ENCODE data around the gene SHMT2. TPM values are rescaled to one million over a fixed set of nuclear protein-coding genes. Genes with fewer than 3 reads are reported as not detected.

Gene SHMT2
- total RNA-seq, 1 experiment from 2014 or later = 280 TPM

DNA sequence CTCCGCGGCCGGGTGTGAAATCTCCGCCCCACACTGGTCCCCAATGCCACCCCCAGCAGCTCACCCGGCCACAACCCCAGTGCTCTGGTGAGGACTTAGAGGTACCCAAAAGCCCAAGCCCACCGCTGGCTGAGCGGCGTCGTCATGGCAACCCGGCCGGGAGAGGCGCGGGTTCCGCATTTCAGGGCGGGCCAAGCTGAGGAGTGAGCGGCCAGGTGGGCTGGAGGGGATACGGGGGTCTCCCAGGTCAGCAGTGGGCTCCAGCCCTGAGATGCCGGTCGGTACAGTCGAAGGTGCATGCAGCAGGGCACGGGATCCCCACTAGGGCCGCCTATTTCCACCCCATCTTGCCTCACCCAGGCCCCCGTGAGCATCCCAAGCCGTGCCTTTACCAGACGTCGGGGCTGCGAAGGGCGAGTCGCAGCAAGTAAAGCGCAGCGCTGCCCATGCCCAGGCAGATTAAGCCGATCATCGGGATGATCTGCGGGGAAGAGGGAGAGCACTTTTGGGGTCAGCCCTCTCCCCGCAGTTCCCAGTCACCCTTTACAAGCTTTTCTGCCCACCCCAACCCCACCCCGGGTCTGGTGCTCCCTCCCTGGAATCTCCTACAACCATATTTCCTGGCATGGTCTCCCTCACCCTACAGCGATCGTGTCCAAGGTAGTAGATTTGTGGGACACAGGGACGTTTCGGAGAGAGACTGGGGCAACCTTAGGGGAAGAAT is 6.9 kb downstream of the SHMT2 start:
- ATAC-seq (no peak), DNase-seq (ENCODE audit: low read depth, low spot score) (no peak)
- H3K27ac ChIP-seq (ENCODE audit: low read depth, low read length) = no peak overlapping the region
- BruUV-seq (replicated peaks) = no TSS peak
- H3K9me3 ChIP-seq (ENCODE audit: control insufficient read depth in 1 of 2, insufficient read depth in 1 of 2, low read depth in 1 of 2, low read length in 2 of 2) = no peaks in the 10 kb centered on the region
- H3K4me1 ChIP-seq (ENCODE audit: control insufficient read depth in 1 of 2, insufficient read depth in 2 of 2, low read length in 2 of 2) = peaks cover 20 to 24% of the 10 kb centered on the region in 2 experiments
- no peak overlapping the region for H2AFZ ChIP-seq (ENCODE audit: low read depth, low read length, poor library complexity, severe bottlenecking)
- TF ChIP-seq EZH2 (IDR thresholded peaks at IDR 0.05) (no peak), POLR2AphosphoS5 (IDR thresholded peaks at IDR 0.05; ENCODE audit: low read depth, low read length) (peak; percentile 21; the same call in 1 of the 2 replicates), POLR2A (IDR thresholded peaks at IDR 0.05; ENCODE audit: borderline replicate concordance, extremely low read depth, insufficient read depth, insufficient read length) (no peak)
- TF ChIP-seq, protein P1, sequence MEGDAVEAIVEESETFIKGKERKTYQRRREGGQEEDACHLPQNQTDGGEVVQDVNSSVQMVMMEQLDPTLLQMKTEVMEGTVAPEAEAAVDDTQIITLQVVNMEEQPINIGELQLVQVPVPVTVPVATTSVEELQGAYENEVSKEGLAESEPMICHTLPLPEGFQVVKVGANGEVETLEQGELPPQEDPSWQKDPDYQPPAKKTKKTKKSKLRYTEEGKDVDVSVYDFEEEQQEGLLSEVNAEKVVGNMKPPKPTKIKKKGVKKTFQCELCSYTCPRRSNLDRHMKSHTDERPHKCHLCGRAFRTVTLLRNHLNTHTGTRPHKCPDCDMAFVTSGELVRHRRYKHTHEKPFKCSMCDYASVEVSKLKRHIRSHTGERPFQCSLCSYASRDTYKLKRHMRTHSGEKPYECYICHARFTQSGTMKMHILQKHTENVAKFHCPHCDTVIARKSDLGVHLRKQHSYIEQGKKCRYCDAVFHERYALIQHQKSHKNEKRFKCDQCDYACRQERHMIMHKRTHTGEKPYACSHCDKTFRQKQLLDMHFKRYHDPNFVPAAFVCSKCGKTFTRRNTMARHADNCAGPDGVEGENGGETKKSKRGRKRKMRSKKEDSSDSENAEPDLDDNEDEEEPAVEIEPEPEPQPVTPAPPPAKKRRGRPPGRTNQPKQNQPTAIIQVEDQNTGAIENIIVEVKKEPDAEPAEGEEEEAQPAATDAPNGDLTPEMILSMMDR (IDR thresholded peaks at IDR 0.05 in 2 of 3, conservative IDR thresholded peaks at IDR 0.05 in 1 of 3; ENCODE audit: borderline replicate concordance in 1 of 3, insufficient read depth in 1 of 3, low read depth in 2 of 3, low read length in 2 of 3) = no peak
- peaks cover 15 to 28% of the 10 kb centered on the region in 2 experiments for H3K36me3 ChIP-seq (ENCODE audit: control insufficient read depth in 1 of 2, insufficient read depth in 2 of 2, low read length in 2 of 2)
- H4K20me1 ChIP-seq (ENCODE audit: insufficient read depth) = no peaks in the 10 kb centered on the region
- peaks cover 4% of the 10 kb centered on the region; the same call in 1 of the 2 replicates for H3K27me3 ChIP-seq (ENCODE audit: insufficient read depth, low read length)
- ChIA-PET RAD21 (ENCODE audit: low non-redundant PET in 1 of 2, low total read pairs in 2 of 2, uncharacterized antibody in 2 of 2, unreplicated experiment in 2 of 2) (no interaction called here), CTCF (no interaction called here), POLR2A (no interaction called here)
- peaks cover 12% of the 10 kb centered on the region; the same call in 1 of the 2 replicates for H3K79me2 ChIP-seq (ENCODE audit: insufficient read depth, low read length)
- intact Hi-C loops (cut with micrococcal nuclease) = no loop called here
- H3K4me2 ChIP-seq (ENCODE audit: low read length) = no peak overlapping the region
- no peak overlapping the region for H3K9ac ChIP-seq (ENCODE audit: low read length)
- no peaks in the 10 kb centered on the region for H3K9me2 ChIP-seq (ENCODE audit: insufficient read depth)
- H3K4me3 ChIP-seq (replicated peaks in 1 of 2; ENCODE audit: low read depth in 1 of 2, low read length in 2 of 2) = no peak overlapping the region

DNA sequence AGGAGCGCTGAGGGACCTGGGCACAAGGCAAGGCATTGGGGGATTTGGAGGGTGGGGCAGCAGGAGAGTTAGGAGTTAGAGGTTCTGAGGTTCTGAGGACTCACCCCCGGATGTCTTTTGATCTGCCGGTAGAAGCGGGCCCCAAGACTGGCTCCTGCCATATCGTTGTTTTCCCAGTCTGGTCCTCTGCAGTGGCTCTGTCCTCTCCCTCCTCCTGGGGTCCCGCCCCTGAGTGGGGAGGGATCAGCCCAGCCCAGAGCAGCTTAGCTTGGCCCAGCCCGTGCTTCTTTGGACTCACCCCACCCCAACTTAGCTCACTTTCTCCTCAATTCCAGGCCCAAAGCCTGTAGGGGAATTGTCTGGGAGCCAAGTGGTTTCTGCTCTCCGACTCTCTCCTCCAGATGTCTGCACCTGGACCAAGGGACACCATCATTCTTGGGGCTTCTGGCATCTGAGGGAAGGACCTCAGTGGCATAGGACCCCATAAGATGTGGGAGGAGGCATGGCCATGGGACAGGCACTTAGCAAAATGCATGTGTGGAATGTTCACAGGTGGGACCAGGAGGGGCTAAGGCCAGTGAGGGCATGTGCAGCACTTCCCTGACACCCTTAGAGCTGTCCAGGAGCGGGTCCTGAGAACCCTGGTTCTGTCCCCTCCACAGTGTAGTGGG is 7.5 kb downstream of the SHMT2 start:
- Histone ChIP-seq H3K4me2 (ENCODE audit: low read length) (no peak overlapping the region), H3K27me3 (ENCODE audit: insufficient read depth, low read length) (peaks cover 4% of the 10 kb centered on the region; the same call in 1 of the 2 replicates), H3K9me2 (ENCODE audit: insufficient read depth) (no peaks in the 10 kb centered on the region), H3K79me2 (ENCODE audit: insufficient read depth, low read length) (peaks cover 5% of the 10 kb centered on the region; the same call in 1 of the 2 replicates), H3K9ac (ENCODE audit: low read length) (no peak overlapping the region), H2AFZ (ENCODE audit: low read depth, low read length, poor library complexity, severe bottlenecking) (no peak overlapping the region), H3K27ac (ENCODE audit: low read depth, low read length) (no peak overlapping the region), H3K4me1 (ENCODE audit: control insufficient read depth in 1 of 2, insufficient read depth in 2 of 2, low read length in 2 of 2) (peaks cover 20 to 24% of the 10 kb centered on the region in 2 experiments), H3K36me3 (ENCODE audit: control insufficient read depth in 1 of 2, insufficient read depth in 2 of 2, low read length in 2 of 2) (peaks cover 13 to 22% of the 10 kb centered on the region in 2 experiments), H3K4me3 (replicated peaks in 1 of 2; ENCODE audit: low read depth in 1 of 2, low read length in 2 of 2) (no peak overlapping the region), H4K20me1 (ENCODE audit: insufficient read depth) (no peaks in the 10 kb centered on the region), H3K9me3 (ENCODE audit: control insufficient read depth in 1 of 2, insufficient read depth in 1 of 2, low read depth in 1 of 2, low read length in 2 of 2) (no peaks in the 10 kb centered on the region)
- ChIA-PET POLR2A (no interaction called here), RAD21 (ENCODE audit: low non-redundant PET in 1 of 2, low total read pairs in 2 of 2, uncharacterized antibody in 2 of 2, unreplicated experiment in 2 of 2) (no interaction called here), CTCF (no interaction called here)
- ATAC-seq (no peak), DNase-seq (ENCODE audit: low read depth, low spot score) (no peak)
- BruUV-seq (replicated peaks) = no TSS peak
- TF ChIP-seq, protein P2, sequence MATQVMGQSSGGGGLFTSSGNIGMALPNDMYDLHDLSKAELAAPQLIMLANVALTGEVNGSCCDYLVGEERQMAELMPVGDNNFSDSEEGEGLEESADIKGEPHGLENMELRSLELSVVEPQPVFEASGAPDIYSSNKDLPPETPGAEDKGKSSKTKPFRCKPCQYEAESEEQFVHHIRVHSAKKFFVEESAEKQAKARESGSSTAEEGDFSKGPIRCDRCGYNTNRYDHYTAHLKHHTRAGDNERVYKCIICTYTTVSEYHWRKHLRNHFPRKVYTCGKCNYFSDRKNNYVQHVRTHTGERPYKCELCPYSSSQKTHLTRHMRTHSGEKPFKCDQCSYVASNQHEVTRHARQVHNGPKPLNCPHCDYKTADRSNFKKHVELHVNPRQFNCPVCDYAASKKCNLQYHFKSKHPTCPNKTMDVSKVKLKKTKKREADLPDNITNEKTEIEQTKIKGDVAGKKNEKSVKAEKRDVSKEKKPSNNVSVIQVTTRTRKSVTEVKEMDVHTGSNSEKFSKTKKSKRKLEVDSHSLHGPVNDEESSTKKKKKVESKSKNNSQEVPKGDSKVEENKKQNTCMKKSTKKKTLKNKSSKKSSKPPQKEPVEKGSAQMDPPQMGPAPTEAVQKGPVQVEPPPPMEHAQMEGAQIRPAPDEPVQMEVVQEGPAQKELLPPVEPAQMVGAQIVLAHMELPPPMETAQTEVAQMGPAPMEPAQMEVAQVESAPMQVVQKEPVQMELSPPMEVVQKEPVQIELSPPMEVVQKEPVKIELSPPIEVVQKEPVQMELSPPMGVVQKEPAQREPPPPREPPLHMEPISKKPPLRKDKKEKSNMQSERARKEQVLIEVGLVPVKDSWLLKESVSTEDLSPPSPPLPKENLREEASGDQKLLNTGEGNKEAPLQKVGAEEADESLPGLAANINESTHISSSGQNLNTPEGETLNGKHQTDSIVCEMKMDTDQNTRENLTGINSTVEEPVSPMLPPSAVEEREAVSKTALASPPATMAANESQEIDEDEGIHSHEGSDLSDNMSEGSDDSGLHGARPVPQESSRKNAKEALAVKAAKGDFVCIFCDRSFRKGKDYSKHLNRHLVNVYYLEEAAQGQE (IDR thresholded peaks at IDR 0.05; ENCODE audit: low read depth) = no peak
- no peak; the same call in 1 of the 2 replicates for TF ChIP-seq POLR2AphosphoS5 (IDR thresholded peaks at IDR 0.05; ENCODE audit: low read depth, low read length)
- intact Hi-C loops (cut with micrococcal nuclease) = no loop called here
